Measurements from ENCODE around the gene PPP1CA. TPM values are rescaled to one million over a fixed set of nuclear protein-coding genes. Genes with fewer than 3 reads are reported as not detected.

Gene PPP1CA
- polyA plus RNA-seq, 1 donor (not counting 4 experiments of a cell fraction or from before 2014, with no cell fraction given): 122 TPM

DNA sequence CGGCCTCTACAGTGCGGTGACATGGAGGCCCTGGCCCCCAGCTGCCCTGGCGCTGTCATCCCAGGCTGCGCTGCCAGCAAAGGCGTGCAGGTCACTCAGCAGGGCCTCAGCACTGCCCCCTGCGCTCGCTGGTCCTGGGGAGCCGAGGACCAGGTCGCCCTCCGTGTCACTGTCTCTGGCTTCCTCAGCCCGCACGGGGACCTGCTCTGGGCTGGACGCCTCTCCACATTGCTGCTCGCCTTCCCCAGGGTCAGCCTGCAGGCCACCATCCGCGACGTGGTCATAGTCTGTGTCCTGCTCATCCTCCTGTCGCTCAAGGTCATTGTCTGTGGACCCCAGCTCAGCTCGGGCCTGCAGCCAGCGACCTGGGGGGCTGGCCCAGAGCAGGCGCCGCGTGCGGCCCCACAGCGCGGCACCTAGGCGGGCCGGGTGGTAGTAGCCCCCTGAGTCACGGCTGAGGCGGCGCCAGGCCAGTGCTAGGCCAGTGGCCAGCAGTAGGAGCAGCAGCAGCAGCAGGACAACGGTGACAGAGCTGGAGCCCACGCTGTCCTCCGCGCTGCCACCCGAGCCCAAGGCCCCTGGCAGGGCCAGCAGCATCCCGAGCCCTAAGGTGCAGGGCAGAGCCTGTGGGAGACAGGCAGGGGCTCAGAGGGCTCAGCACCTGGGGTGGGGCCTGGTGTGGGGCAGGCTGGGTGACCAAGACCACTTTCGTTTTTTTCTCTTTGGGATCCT is 34.2 kb upstream of the PPP1CA start:
- Histone ChIP-seq H3K4me1 (ENCODE audit: control insufficient read depth, extremely low read depth, insufficient read depth, low read length) (no peaks in the 10 kb centered on the region), H3K27ac (ENCODE audit: control insufficient read depth, insufficient read depth, low read length) (no peak overlapping the region), H3K9ac (ENCODE audit: control insufficient read depth, extremely low read depth, insufficient read depth, low read length) (no peak overlapping the region), H3K27me3 (ENCODE audit: control insufficient read depth, extremely low read depth, insufficient read depth, low read length) (no peaks in the 10 kb centered on the region), H4K20me1 (ENCODE audit: control insufficient read depth, extremely low read depth, insufficient read depth, low read length) (peaks cover 5% of the 10 kb centered on the region), H3K36me3 (ENCODE audit: control insufficient read depth in 2 of 2, extremely low read depth in 1 of 2, insufficient read depth in 2 of 2, low read length in 2 of 2) (peaks cover 35% of the 10 kb centered on the region in 2 experiments), H2AFZ (ENCODE audit: control insufficient read depth, low read length) (no peak overlapping the region), H3K9me1 (ENCODE audit: control insufficient read depth, extremely low read depth, insufficient read depth, low read length) (no peaks in the 10 kb centered on the region), H3K4me3 (ENCODE audit: control insufficient read depth in 2 of 3, extremely low read depth in 1 of 3, insufficient read depth in 2 of 3, low read depth in 1 of 3, low read length in 3 of 3) (no peak overlapping the region), H3K4me2 (ENCODE audit: control insufficient read depth, extremely low read depth, insufficient read depth, low read depth, low read length) (no peak overlapping the region), H3K9me3 (ENCODE audit: control insufficient read depth, low read depth, low read length) (no peaks in the 10 kb centered on the region), H3K79me2 (ENCODE audit: control insufficient read depth, insufficient read depth, low read length) (peaks cover 8% of the 10 kb centered on the region)
- no peak for TF ChIP-seq CTCF (optimal IDR thresholded peaks at IDR 0.05 in 1 of 3, IDR thresholded peaks at IDR 0.05 in 1 of 3, conservative IDR thresholded peaks at IDR 0.05 in 1 of 3; ENCODE audit: extremely low read depth in 1 of 3, insufficient read depth in 2 of 3, low read length in 3 of 3)
- FAIRE-seq (no peak), DNase-seq (ENCODE audit: low read depth, low spot score) (no peak)
- dilution Hi-C loops (cut with MboI; ENCODE audit: extremely low pct_ligation_motif_present, low sequenced_read_pairs): no loop called here

GRCh38 chr11:67435031-67435726 is 33.5 kb upstream of the PPP1CA start:
- Histone ChIP-seq H3K9me1 (ENCODE audit: control insufficient read depth, extremely low read depth, insufficient read depth, low read length) (no peaks in the 10 kb centered on the region), H3K9me3 (ENCODE audit: control insufficient read depth, low read depth, low read length) (no peaks in the 10 kb centered on the region), H4K20me1 (ENCODE audit: control insufficient read depth, extremely low read depth, insufficient read depth, low read length) (peaks cover 5% of the 10 kb centered on the region), H3K27me3 (ENCODE audit: control insufficient read depth, extremely low read depth, insufficient read depth, low read length) (no peaks in the 10 kb centered on the region), H3K9ac (ENCODE audit: control insufficient read depth, extremely low read depth, insufficient read depth, low read length) (no peak overlapping the region), H3K79me2 (ENCODE audit: control insufficient read depth, insufficient read depth, low read length) (peaks cover 14% of the 10 kb centered on the region), H3K36me3 (ENCODE audit: control insufficient read depth in 2 of 2, extremely low read depth in 1 of 2, insufficient read depth in 2 of 2, low read length in 2 of 2) (peaks cover 37 to 40% of the 10 kb centered on the region in 2 experiments), H3K27ac (ENCODE audit: control insufficient read depth, insufficient read depth, low read length) (no peak overlapping the region), H3K4me2 (ENCODE audit: control insufficient read depth, extremely low read depth, insufficient read depth, low read depth, low read length) (no peak overlapping the region), H3K4me3 (ENCODE audit: control insufficient read depth in 2 of 3, extremely low read depth in 1 of 3, insufficient read depth in 2 of 3, low read depth in 1 of 3, low read length in 3 of 3) (no peak overlapping the region), H2AFZ (ENCODE audit: control insufficient read depth, low read length) (no peak overlapping the region), H3K4me1 (ENCODE audit: control insufficient read depth, extremely low read depth, insufficient read depth, low read length) (peaks cover under 1% of the 10 kb centered on the region)
- TF ChIP-seq EZH2 (IDR thresholded peaks at IDR 0.05; ENCODE audit: low read length) (no peak), CTCF (optimal IDR thresholded peaks at IDR 0.05 in 1 of 3, IDR thresholded peaks at IDR 0.05 in 1 of 3, conservative IDR thresholded peaks at IDR 0.05 in 1 of 3; ENCODE audit: extremely low read depth in 1 of 3, insufficient read depth in 2 of 3, low read length in 3 of 3) (no peak)
- no peak for DNase-seq (ENCODE audit: low read depth, low spot score)
- no peak for FAIRE-seq
- dilution Hi-C loops (cut with MboI; ENCODE audit: extremely low pct_ligation_motif_present, low sequenced_read_pairs): no loop called here

Measured in keratinocyte (primary cell).